Testis (tissue), 3 donors: Measurements from ENCODE around the gene GNA15. TPM values are rescaled to one million over a fixed set of nuclear protein-coding genes. Genes with fewer than 3 reads are reported as not detected.

Source experiments
- DNase-seq: peaks from one replicate; pipeline ENCODE4 v3.0.0-alpha.2; 2019
- H3K27ac ChIP-seq, 2 donors: fragments of 200-600 bp; sonication (generic); one replicate each; pipeline ENCODE4 v1.5.1; 2019
- H3K27me3 ChIP-seq: fragments of 200-600 bp; sonication (generic); one replicate; pipeline ENCODE4 v1.5.1; 2019
- H3K36me3 ChIP-seq: fragments of 200-600 bp; sonication (generic); one replicate; pipeline ENCODE4 v1.5.1; 2017; ENCODE audit warnings: low read depth; ENCODE audit errors: missing control alignments
- H3K4me1 ChIP-seq: fragments of 200-600 bp; sonication (generic); one replicate; pipeline ENCODE4 v1.5.1; 2019
- H3K4me3 ChIP-seq, 2 donors: fragments of 200-600 bp; sonication (generic); one replicate each; pipeline ENCODE4 v1.5.1; 2017 to 2019
- H3K9me3 ChIP-seq: fragments of 200-600 bp; sonication (generic); one replicate; pipeline ENCODE4 v1.5.1; 2017
- CTCF ChIP-seq, 3 experiments: fragments of 450-650 bp in 2 of 3; fragments of 200-600 bp in 1 of 3; sonication (generic) in 1 of 3; IDR thresholded peaks; one replicate each; pipeline ENCODE4 v1.5.1; 2016 to 2019; ENCODE audit warnings: antibody characterized with exemption in 3 of 3, mild to moderate bottlenecking in 2 of 3, moderate library complexity in 1 of 3
- POLR2A ChIP-seq: fragments of 450-650 bp; IDR thresholded peaks from one replicate; pipeline ENCODE4 v1.6.1; 2017; ENCODE audit warnings: antibody characterized with exemption, mild to moderate bottlenecking, moderate library complexity
- WGBS, 2 donors: methylation state at CpG; one replicate each; pipeline ENCODE4 v1.1.5; 2018; 5-methylcytosine and 5-hydroxymethylcytosine counted together
- intact Hi-C: fragments of 100-400 bp; cut with DNase I; formaldehyde crosslinking; loops from one replicate; pipeline ENCODE4 v1.15.1; 2023; ENCODE audit warnings: low total_unique reads
- polyA plus RNA-seq: library from polyadenylated mRNA; stranded (reverse); fragments of 350-450 nt; fragmentation: Illumina TruSeq; extraction: RNeasy Lipid Tissue Mini Kit (QIAGEN cat#74804); gene quantifications from one replicate; pipeline ENCODE4 v1.2.3, GENCODE V29; 2014; ENCODE audit warnings: low read depth, low replicate concordance; ENCODE audit not compliant: insufficient read depth
- total RNA-seq, 2 donors: library from RNA; depleted of rRNA; stranded (reverse); fragments of >200 nt; gene quantifications; one replicate each; pipeline ENCODE4 v1.2.3, GENCODE V29; 2016

The GNA15 gene
- total and polyA plus RNA-seq, 3 donors from 2014 or later = 2.5 to 4.0 (median 3.6) TPM

- WGBS, 2 donors = 74 to 98% methylated on average over 5 to 10 of the region's 11 CpGs
Measured at GRCh38 chr19:3176715-3177501, 41.1 kb downstream of the GNA15 start.

GRCh38 chr19:3178377-3178972 lies 42.6 kb downstream of the GNA15 start, which contains the start of gene S1PR4:
Gene S1PR4, plus strand, starts transcription at chr19:3178769. Its CDS starts 24 bp downstream, at chr19:3178793.
- TF ChIP-seq CTCF (IDR thresholded peaks at IDR 0.05) (no peak), POLR2A (no peak)
- no peak for DNase-seq
- intact Hi-C loops = no loop called here
- no peak within 1 kb of the TSS for H3K27ac ChIP-seq
- H3K4me3 ChIP-seq = no peak within 1 kb of the TSS
- H3K36me3 ChIP-seq = no peaks in the 10 kb centered on the region
- H3K9me3 ChIP-seq = no peaks in the 10 kb centered on the region
- H3K4me1 ChIP-seq = no peaks in the 10 kb centered on the region
- no peaks in the 10 kb centered on the region for H3K27me3 ChIP-seq
- 66 to 79% methylated on average over 21 to 42 of the region's 42 CpGs for WGBS, 2 donors

More at GRCh38 chr19:3176715-3177501, 41.1 kb downstream of the GNA15 start:
- H3K9me3 ChIP-seq = no peaks in the 10 kb centered on the region
- DNase-seq = no peak
- no peak overlapping the region for H3K27ac ChIP-seq
- intact Hi-C loops = no loop called here
- H3K4me1 ChIP-seq = no peaks in the 10 kb centered on the region
- H3K4me3 ChIP-seq = no peak overlapping the region
- H3K27me3 ChIP-seq = no peaks in the 10 kb centered on the region
- no peaks in the 10 kb centered on the region for H3K36me3 ChIP-seq
- TF ChIP-seq CTCF (IDR thresholded peaks at IDR 0.05) (no peak), POLR2A (no peak)

- no peak for DNase-seq
- H3K36me3 ChIP-seq = no peaks in the 10 kb centered on the region
- H3K4me3 ChIP-seq = no peak overlapping the region
- WGBS, 2 donors = 81 to 90% methylated on average over 25 to 50 of the region's 52 CpGs
- no peaks in the 10 kb centered on the region for H3K27me3 ChIP-seq
- no peaks in the 10 kb centered on the region for H3K4me1 ChIP-seq
- TF ChIP-seq CTCF (IDR thresholded peaks at IDR 0.05) (no peak), POLR2A (no peak)
- no peak overlapping the region for H3K27ac ChIP-seq
- no peaks in the 10 kb centered on the region for H3K9me3 ChIP-seq
- intact Hi-C loops = no loop called here
Measured at GRCh38 chr19:3178973-3179738, 43.3 kb downstream of the GNA15 start.

DNA sequence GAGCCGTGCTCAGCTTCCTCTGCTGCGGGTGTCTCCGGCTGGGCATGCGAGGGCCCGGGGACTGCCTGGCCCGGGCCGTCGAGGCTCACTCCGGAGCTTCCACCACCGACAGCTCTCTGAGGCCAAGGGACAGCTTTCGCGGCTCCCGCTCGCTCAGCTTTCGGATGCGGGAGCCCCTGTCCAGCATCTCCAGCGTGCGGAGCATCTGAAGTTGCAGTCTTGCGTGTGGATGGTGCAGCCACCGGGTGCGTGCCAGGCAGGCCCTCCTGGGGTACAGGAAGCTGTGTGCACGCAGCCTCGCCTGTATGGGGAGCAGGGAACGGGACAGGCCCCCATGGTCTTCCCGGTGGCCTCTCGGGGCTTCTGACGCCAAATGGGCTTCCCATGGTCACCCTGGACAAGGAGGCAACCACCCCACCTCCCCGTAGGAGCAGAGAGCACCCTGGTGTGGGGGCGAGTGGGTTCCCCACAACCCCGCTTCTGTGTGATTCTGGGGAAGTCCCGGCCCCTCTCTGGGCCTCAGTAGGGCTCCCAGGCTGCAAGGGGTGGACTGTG lies 44.0 kb downstream of the GNA15 start:
- no peaks in the 10 kb centered on the region for H3K9me3 ChIP-seq
- intact Hi-C loops = no loop called here
- 86 to 96% methylated on average over 5 to 31 of the region's 31 CpGs for WGBS, 2 donors
- TF ChIP-seq CTCF (IDR thresholded peaks at IDR 0.05) (no peak), POLR2A (no peak)
- H3K27ac ChIP-seq = no peak overlapping the region
- H3K4me3 ChIP-seq = no peak overlapping the region
- H3K4me1 ChIP-seq = no peaks in the 10 kb centered on the region
- H3K36me3 ChIP-seq = no peaks in the 10 kb centered on the region
- H3K27me3 ChIP-seq = no peaks in the 10 kb centered on the region
- DNase-seq = no peak
